HG03354 (cell line): ENCODE data around the gene DDTL.
"Not testable (repeated sequence)": the region's sequence is repeated elsewhere in the genome, so short reads cannot be mapped to it uniquely, and the experiment has no call there.

Experiments used
- ATAC-seq: cut with Tn5 transposase; IDR thresholded peaks from one replicate; pipeline ENCODE4 v1.9.1; 2021; ENCODE audit warnings: mild to moderate bottlenecking; ENCODE audit not compliant: unreplicated experiment, poor library complexity, severe bottlenecking

The DDTL gene

DNA sequence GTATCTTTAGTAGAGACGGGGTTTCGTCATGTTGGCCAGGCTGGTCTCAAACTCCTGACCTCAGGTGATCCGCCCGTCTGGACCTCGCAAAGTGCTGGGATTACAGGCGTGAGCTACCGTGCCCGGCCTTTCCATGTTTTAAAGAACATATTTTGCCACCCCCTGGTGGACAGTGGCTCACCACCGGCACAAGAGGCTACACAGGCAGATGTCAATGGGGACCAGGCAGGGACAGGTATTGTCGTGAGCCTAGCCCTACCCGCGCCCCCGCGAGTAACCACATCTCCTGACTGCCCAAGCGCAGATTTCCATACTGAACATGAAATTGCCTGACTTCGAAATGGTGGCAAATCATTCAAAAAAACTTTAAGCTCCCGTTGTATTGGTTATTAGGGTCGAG is 594 bp upstream of the DDTL start:
- peak; percentile 39 for ATAC-seq

- ATAC-seq, result no peak
Measured at GRCh38 chr22:23969071-23969470, 2.4 kb downstream of the DDTL start.

DNA sequence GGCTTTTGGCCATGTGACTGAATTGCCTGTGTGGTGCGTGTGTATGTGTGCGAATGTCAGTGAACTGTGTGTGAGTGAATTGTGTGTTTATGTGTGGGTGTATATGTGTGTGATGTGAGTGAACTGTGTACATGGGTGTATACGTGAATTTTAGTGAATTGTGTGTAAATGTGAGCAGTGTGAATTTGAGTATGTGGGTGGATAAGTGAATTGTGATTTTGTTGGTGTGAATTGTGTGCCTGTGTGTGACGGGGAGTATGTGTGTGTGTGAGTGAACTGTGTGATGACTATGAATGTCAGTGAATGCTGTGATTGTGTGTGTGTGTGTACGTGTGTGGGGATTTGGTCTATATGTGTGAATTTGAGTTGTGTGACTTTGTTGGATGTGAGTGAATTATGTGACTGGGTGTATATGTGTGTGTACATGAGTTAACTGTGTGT is 3.5 kb downstream of the DDTL start:
- ATAC-seq, result no peak

DNA sequence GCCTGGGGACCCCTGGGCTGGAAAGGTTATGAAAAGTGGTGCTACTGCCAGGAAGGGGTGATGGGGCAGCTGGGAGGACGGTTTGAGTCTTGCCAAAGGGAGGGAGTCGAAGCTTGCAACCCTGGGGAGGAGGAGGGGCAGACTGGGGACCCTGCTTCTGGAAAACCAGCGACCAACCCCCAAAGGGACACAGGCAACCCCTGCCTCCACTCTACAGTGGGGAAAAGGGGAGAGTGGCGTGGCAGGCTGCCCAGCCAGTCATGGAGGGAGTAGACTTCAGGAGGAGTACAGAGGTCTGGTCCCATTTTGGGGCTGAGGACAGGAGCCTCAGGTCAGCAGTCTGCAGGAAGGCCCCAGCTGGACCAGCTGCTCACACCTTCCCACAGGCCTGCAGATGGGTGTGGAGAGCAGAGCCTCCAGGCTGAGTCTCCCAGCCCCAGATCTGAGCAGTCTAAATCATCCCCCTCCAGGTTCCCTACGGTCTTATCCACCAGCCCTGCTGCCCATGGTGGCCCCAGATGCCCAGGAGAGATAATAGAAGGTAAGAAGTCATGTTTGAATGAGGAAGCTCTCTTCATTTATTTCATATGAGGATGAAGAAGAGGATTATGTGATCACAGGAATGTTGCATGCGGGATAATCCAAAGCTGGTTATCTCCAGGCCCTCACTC is 4.3 kb downstream of the DDTL start:
- no peak for ATAC-seq

DNA sequence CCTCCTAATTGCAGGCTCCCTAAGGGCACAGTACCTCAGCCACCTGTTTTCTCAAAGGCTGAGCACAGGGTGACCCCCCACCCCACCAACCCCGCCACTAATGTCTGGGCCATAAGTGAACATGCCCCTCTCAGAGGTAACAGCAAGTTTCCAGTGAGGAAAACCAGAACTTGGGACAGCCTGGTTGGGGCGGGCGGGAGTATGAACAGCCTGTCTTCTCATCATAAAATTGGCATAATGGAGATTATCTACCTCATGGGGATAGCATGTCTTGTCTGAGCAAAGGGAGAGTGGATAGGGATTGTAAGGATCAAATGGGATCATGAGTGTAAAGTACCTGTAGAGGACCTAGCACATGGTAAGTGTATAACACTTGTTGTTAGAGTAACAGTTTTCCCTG is 5.2 kb downstream of the DDTL start:
- not testable (repeated sequence) for ATAC-seq

DNA sequence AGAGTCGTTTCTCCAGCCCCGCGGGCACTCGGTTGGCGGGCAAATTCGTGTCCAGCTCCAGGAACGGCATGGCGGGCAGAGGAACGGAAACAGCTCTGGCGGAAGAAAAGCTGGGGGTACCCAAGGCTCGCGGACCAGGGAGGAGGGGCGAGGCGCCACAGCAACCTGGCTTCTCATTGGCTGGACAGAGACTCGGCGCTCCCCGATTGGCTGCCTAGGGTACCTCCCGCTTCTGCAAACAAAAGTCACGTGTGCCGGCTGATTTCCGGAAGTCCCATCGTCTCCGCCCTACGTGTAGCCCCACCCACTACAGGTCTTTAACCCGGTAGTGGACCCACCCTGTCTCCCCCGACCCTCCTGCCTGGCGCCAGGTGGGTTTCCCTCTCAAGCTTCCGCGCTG is 7.7 kb downstream of the DDTL start, which contains the start of gene DDT:
DDT (minus strand) TSS at position 97 of the 400 bp plus-strand sequence; CDS start at position 70, 27 bp downstream.
- peak; percentile 96 for ATAC-seq

DNA sequence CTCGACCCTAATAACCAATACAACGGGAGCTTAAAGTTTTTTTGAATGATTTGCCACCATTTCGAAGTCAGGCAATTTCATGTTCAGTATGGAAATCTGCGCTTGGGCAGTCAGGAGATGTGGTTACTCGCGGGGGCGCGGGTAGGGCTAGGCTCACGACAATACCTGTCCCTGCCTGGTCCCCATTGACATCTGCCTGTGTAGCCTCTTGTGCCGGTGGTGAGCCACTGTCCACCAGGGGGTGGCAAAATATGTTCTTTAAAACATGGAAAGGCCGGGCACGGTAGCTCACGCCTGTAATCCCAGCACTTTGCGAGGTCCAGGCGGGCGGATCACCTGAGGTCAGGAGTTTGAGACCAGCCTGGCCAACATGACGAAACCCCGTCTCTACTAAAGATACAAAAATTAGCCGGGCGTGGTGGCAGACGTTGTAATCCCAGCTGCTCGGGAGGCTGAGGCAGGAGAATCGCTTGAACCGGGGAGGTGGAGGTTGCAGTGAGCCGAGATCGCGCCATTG is 8.2 kb downstream of the DDTL start:
- peak; percentile 42 for ATAC-seq

DNA sequence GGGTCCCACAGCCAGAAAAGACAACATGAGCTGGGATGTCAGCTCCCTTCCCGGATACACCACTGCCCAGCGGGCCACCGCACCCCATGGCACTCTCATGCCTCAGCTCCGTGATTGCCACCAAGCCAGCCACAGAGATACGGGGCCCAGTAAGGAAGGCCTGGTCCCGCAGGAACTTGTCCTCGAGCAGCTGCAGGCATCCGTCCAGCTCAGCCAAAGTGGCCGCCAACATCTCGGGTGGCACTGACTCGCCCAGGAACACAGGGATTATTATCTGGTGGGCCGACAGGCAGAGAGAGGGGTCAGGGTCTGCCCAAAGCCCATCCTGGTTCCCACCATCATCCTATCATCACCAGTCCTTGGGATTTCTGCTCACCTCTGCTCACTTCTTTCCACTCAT is 10.6 kb downstream of the DDTL start:
- not testable (repeated sequence) for ATAC-seq

DNA sequence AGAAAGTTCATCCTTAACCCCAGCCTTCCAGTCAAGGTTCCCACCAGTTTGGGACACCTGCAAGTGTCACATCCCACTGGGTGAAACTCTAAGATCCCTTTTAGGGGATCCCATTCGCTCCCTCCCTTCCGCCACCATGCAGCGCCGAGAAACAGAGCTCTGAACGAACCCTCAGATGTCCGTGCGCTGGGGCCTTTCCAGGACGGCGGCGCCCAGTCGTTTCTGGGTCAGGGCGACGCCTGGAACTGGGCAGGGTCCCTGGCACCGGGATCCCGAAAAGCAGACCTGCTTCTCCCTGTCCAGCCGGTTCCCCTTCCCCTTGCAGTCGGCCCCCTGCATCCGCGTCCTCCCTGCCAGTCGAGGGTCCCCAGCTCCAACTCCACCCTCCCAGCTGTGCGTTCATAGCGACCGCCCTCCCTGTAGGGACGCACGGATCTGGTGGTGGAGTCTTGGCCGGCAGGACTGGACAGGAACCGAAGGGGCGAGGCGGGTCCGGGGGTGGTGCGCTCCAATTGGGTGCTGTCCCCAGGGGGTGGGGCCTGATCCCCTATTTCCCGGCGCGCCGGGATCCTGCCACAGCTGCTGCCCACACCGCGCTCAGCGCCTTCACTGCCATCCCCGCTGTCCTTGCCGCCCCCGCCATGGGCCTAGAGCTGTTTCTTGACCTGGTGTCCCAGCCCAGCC is 13.0 kb downstream of the DDTL start, which contains the start of gene GSTT2:
GSTT2 (plus strand) TSS at position 578 of the 684 bp plus-strand sequence.
- ATAC-seq, result not testable (repeated sequence)

DNA sequence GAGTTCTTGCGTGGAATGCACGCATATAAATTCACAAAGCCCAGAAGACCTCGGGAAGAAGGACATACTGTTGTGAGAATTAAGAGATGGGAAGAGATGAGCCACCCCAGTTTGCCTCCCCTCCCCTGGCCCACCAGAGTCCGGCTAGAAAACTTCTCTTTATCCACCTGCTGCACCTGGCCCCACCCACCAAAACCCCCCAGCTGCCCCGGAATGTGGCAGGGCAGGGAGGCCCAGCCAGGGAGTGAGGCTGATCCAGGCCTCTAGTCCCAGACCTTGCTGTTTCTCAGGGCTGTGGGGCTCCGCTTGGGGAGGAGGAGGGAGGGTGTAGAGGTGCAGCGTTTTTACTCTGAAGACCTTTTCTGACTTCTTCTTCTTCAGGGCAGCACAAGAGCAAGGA is 13.9 kb downstream of the DDTL start:
- ATAC-seq, result not testable (repeated sequence)

DNA sequence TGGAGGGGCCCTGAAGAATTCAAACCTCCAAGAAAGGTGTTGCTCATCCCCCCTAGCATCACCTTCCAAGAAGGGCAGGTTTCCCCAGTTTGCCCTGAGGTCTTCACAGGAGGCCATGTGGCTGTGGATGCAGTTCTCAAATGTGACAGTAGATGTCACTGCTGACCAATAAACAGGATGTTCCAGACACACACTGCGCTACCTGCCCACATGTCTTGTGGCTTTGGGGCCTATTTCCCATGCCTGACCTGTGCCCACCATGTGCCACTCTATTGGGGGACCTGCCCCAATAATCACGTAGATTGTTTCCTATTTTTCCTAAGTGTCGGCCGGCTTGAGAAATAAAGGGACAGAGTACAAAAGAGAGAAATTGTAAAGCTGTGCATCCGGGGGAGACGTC is 17.7 kb downstream of the DDTL start:
- ATAC-seq, result no peak

GRCh38 chr22:23986089-23986488 is 19.4 kb downstream of the DDTL start:
- not testable (repeated sequence) for ATAC-seq

DNA sequence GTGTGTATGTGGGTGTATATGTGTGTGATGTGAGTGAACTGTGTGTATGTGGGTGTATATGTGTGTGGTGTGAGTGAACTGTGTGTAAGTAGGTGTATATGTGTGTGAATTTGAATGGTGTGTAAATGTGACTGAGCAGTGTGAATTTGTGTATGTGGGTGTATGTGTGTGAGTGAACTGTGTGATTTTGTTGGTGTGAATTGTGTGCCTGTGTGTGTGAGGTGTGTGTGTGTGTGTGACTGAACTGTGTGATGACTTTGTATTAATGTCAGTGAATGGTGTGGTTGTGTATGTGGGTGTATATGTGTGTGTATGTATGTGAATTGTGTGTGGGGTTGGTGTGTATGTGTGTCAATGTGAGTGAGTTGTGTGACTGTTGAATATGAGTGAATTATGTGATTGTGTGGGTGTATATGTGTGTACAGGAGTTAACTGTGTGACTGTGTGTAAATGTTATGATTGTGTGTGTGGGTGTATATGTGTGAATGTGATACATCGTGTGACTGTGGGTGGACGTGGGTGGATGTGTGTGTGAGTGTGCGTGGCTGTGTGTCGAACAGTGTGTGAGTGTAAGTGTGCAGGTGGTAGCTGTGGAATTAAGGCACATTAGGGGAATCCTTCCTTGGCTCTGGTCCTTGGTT is 20.0 kb downstream of the DDTL start:
- not testable (repeated sequence) for ATAC-seq

GRCh38 chr22:23989583-23990244 is 23.0 kb downstream of the DDTL start:
- ATAC-seq, result not testable (repeated sequence)

GRCh38 chr22:23993080-23993479 is 26.4 kb downstream of the DDTL start:
- not testable (repeated sequence) for ATAC-seq

DNA sequence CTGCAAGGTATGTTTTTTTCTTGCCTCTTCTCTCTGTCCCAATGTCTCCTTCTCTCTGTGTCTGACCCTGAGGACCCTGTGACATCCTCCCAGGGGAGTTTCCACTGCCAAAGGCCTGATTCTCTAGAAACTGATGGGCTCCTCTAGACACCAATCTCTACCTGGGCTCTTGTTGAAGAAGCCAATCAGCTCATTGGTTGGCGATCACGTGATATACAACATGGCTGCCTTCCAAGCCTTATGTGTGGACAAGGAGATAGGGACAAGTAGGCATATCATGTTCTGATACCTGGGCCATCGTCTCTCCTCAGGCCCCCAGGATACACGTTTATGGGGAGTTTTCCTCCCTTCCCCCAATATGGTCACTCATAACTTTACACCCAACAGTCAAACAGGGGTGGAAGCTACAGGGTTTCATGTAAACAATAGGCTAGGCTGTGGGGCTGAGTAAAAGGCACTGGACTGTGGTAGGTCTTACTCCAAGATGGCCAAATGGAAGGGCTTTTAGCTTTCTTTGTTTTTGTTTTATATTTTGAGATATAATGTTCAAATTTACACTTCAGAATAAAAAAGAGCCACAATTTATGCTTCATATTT is 27.0 kb downstream of the DDTL start:
- not testable (repeated sequence) for ATAC-seq

- ATAC-seq, result no peak
Measured at GRCh38 chr22:23997092-23997491, 30.4 kb downstream of the DDTL start.

- not testable (repeated sequence) for ATAC-seq
Measured at GRCh38 chr22:23999779-24000178, 33.1 kb downstream of the DDTL start.

DNA sequence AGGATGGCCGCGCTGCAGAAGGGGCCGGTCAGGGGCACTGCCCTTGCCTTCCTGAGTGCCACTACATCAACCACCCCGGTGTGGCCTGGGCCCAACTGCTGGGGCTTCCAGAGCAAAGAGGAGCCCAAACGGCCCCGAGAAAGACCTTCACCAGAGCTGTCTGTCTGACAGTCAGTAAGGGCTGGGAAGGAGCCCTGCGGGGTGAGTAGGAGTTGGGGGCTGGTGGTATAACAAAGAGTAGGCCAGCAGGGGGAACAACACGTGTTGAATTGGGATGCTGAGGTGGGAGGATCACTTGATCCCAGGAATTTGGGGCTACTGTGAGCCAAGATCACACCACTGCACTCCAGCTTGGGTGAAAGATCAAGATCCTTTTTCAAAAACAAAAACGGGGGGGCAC is 34.6 kb downstream of the DDTL start:
- ATAC-seq, result no peak

DNA sequence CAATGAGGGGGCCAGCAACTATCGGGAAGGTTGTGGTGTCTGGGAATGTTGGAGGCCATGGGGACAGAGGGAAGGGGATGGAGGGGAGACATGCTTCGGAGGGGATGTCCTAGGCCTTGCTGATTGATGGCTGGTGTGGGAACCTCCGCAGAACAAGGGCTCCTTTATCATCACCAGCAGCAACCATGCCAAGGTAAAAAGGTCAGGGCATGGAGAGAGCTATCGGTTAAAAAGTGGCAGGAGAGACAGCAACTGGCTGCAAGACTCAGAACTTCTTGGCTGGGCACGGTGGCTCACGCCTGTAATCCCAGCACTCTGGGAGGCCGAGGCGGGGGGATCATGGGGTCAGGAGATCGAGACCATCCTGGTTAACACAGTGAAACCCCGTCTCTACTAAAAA is 35.6 kb downstream of the DDTL start:
- no peak for ATAC-seq
